Mucosa of rectum (tissue), 2 donors: Measurements from ENCODE around the gene PLEKHN1.
"Not testable (repeated sequence)": the region's sequence is repeated elsewhere in the genome, so short reads cannot be mapped to it uniquely, and the experiment has no call there.

ENCODE experiments used
- H3K27ac ChIP-seq, 2 donors: one replicate each; pipeline ENCODE4 v1.7.0; 2013; ENCODE audit warnings: inconsistent platforms in 2 of 2, low read depth in 2 of 2, low read length in 2 of 2
- H3K27me3 ChIP-seq, 2 donors: one replicate each; pipeline ENCODE4 v1.7.0; 2013; ENCODE audit warnings: low read length in 2 of 2; ENCODE audit not compliant: control insufficient read depth in 2 of 2, insufficient read depth in 2 of 2
- H3K36me3 ChIP-seq, 2 donors: one replicate each; pipeline ENCODE4 v1.7.0; 2013; ENCODE audit warnings: low read length in 2 of 2; ENCODE audit not compliant: control insufficient read depth in 2 of 2, insufficient read depth in 2 of 2
- H3K4me1 ChIP-seq, 2 donors: one replicate each; pipeline ENCODE4 v1.7.0; 2013; ENCODE audit warnings: low read length in 2 of 2, mild to moderate bottlenecking in 1 of 2; ENCODE audit not compliant: control insufficient read depth in 2 of 2, insufficient read depth in 2 of 2
- H3K4me3 ChIP-seq, 2 donors: one replicate each; pipeline ENCODE4 v1.7.0; 2013; ENCODE audit warnings: low read length in 2 of 2
- H3K9ac ChIP-seq, 2 donors: one replicate each; pipeline ENCODE4 v1.7.0; 2013; ENCODE audit warnings: low read length in 2 of 2, low read depth in 1 of 2, mild to moderate bottlenecking in 1 of 2
- H3K9me3 ChIP-seq, 2 donors: one replicate each; pipeline ENCODE4 v1.7.0; 2013; ENCODE audit warnings: low read length in 2 of 2; ENCODE audit not compliant: control insufficient read depth in 2 of 2
- donor health status: healthy.
- donor health status: Normal muscosa, but diverticular disease.

PLEKHN1 gene

DNA sequence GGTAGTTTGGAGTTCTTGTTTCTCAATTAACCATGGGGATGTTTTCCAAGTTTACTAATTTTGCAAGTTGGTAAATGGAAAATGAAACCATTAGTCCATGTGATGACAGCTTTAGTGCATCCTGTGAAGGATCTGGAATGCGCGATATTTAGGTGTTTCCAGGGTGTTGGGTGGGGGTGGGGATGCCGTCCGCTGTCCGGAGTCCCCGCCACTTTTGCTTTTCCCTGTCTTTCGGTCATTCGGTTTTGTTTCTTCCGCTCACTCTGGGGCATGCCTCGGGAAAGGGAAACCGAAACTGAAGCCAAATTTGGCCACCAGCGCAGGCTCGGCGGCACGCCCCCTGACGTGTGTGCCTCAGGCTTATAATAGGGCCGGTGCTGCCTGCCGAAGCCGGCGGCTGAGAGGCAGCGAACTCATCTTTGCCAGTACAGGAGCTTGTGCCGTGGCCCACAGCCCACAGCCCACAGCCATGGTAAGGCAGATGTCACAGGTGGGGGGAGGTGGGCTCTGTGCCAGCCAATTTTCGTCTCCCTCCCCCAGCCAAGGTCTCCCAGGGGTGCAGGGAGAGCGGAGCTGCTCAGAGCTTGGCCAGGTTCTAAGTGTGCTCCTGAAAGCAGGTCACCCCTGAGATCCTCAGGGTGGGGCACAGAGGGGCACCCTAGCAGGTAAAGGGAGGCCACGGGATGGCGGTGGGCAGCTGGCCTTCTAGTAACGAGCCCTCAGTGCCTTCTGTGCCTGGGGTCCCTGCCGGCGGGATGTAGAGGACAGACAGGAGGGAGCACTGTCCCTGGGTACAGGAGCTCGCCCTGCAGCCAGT lies 47.0 kb downstream of the PLEKHN1 start, which contains the start of gene ISG15:
Gene ISG15, plus strand, starts transcription at position 393 of the 817 bp plus-strand sequence. Its CDS starts 77 bp downstream, at position 470.
- Histone ChIP-seq H3K4me3 (peak within 1 kb of the TSS; percentile 88 to 90), H3K9ac (peak within 1 kb of the TSS; percentile 74 to 92), H3K27ac (peak within 1 kb of the TSS; percentile 83 to 94), H3K27me3 (no peaks in the 10 kb centered on the region), H3K36me3 (no peaks in the 10 kb centered on the region), H3K9me3 (no peaks in the 10 kb centered on the region), H3K4me1 (peaks cover 12 to 14% of the 10 kb centered on the region in 2 donors)

DNA sequence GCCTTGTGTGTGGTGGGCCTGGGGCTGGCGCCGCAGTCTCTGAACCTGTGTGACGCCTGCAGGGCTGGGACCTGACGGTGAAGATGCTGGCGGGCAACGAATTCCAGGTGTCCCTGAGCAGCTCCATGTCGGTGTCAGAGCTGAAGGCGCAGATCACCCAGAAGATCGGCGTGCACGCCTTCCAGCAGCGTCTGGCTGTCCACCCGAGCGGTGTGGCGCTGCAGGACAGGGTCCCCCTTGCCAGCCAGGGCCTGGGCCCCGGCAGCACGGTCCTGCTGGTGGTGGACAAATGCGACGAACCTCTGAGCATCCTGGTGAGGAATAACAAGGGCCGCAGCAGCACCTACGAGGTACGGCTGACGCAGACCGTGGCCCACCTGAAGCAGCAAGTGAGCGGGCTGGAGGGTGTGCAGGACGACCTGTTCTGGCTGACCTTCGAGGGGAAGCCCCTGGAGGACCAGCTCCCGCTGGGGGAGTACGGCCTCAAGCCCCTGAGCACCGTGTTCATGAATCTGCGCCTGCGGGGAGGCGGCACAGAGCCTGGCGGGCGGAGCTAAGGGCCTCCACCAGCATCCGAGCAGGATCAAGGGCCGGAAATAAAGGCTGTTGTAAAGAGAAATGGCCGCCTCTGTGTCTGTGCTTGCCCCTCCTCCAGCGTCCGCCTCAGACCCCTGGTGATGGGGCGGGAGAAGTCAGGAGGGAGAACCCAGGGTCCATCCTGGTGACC lies 47.8 kb downstream of the PLEKHN1 start:
- Histone ChIP-seq H3K27me3 (no peaks in the 10 kb centered on the region), H3K4me3 (peak overlapping the region; percentile 88 to 90), H3K9me3 (no peaks in the 10 kb centered on the region), H3K27ac (peak overlapping the region; percentile 83 to 94), H3K4me1 (peaks cover 12 to 14% of the 10 kb centered on the region in 2 donors), H3K9ac (peak overlapping the region; percentile 74 to 92), H3K36me3 (no peaks in the 10 kb centered on the region)

DNA sequence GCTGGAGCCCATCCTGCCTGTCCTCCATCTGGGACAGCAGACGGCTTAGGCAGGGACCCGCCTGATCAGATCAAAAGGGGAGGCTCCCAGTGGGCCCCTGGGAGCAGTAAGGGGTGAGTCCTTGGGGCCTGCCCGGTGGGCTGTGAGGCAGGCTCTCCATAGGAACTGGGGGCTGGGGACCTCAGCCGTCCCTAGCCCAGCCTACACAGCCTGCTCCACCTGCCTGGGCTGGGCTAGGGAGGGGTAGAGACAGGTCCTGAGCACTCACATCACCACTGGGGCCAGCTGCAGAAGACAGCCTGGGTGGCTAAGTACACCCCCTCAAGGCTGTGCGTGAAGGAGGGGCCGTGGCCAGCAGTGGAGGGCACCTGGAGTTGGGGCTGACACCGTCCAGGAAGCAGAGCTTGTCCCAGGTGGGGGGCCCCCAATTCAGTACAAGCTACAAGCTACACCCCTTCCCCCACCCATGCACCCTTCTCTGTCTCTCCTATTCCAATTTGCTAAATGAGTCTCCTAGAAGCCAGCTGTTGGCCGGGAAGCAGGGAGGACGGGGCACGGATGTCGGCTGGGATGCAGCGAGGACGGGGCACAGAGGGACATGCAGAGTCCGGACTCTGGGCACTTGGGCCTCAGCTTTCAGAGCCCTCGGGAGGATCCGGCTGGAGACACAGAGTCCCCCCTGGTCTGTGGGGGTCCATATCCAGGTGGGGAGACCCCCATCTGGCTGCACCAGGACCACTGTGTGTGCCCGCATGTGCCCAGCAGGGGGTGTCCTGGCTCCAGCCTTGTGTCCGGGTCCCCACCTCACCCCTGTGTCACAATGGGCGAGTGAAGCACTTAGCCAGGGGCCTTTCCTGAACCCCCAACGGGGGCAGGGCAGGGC lies 48.8 kb downstream of the PLEKHN1 start:
- H3K4me1 ChIP-seq, result peaks cover 12 to 14% of the 10 kb centered on the region in 2 donors
- peak overlapping the region in 1 of 2 donors; percentile 94 for H3K27ac ChIP-seq
- no peak overlapping the region for H3K4me3 ChIP-seq
- H3K9ac ChIP-seq, result no peak overlapping the region
- H3K36me3 ChIP-seq, result no peaks in the 10 kb centered on the region
- no peaks in the 10 kb centered on the region for H3K27me3 ChIP-seq
- H3K9me3 ChIP-seq, result no peaks in the 10 kb centered on the region

DNA sequence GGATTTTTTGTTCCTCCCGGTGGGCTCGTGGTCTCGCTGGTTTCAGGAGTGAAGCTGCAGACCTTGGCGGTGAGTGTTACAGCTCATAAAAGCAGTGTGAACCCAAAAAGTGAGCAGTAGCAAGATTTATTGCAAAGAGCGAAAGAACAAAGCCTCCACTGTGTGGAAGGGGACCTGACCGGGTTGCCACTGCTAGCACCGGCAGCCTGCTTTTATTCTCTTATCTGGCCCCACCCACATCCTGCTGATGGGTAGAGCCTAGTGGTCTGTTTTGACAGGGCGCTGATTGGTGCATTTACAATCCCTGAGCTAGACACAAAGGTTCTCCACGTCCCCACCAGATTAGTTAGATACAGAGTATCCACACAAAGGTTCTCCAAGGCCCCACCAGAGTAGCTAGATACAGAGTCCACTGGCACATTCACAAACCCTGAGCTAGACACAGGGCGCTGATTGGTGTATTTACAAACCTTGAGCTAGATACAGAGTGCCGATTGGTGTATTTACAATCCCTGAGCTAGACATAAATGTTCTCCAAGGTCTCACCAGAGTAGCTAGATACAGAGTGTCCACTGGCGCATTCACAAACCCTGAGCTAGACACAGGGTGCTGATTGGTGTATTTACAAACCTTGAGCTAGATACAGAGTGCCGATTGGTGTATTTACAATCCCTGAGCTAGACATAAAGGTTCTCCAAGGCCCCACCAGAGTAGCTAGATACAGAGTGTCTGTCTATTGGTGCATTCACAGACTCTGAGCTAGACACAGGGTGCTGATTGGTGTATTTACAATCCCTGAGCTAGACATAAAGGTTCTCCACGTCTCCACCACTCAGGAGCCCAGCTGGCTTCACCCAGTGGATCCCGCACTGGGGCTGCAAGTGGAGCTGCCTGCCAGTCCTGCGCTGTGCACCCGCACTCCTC lies 51.4 kb downstream of the PLEKHN1 start:
- not testable (repeated sequence) for H3K9ac ChIP-seq, H3K4me3 ChIP-seq, H3K9me3 ChIP-seq, H3K27me3 ChIP-seq, H3K27ac ChIP-seq, H3K36me3 ChIP-seq
- H3K4me1 ChIP-seq, result peaks cover 17 to 18% of the 10 kb centered on the region in 2 donors

DNA sequence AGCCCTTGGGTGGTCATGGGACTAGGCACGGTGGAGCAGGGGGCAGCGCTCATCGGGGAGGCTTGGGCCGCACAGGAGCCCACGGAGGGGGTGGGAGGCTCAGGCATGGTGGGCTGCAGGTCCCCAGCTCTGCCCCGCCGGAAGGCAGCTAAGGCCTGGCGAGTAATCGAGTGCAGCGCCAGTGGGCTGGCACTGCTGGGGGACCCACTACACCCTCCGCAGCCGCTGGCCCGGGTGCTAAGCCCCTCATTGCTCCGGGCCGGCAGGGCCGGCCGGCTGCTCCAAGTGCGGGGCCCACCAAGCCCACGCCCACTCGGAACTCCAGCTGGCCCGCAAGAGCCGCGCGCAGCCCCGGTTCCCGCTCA lies 52.0 kb downstream of the PLEKHN1 start:
- not testable (repeated sequence) for H3K27ac ChIP-seq, H3K27me3 ChIP-seq, H3K9ac ChIP-seq, H3K4me3 ChIP-seq, H3K36me3 ChIP-seq, H3K9me3 ChIP-seq
- H3K4me1 ChIP-seq, result peaks cover 14 to 16% of the 10 kb centered on the region in 2 donors

DNA sequence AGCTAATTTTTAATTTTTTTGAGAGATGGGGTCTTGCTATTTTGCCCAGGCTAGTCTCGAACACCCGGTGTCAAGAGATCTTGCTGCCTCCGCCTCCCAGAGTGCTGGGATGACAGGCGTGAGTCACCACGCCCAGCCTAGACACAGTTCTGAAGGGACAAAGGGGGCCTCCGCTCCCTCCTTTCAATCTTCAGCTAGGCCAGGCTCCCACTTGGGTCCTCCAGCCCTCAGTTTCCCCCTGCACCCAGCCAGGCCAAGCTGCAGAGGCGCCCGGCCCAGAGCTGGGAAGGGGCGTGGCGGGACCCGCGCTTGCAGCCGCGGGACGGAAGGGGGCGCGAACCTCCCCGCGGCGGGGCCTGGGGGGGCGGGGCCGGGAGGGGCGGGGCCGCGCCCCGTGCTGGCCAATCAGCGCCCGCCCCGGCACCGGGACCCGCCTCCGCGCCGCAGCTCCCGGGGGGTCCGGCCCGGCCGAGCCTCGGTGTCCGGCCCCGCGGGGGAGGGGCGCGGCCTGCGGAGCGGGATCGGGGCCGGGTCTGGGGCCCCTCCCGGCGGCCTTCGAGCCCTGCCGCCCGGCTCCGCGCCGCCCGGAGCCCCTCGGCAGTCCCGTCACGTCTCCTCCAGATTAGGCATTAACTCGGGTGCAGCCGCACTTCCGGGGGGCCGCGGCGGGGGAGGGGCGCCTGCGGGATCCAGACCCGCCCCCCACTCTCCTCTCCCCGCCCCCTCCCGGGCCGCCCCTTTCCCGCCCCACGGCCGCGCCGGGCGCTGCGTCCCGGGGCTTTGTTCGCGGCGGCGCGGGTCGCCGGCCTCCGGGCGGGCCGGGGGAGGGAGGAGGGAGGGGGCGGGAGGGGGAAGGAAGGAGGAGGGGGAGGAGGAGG lies 53.1 kb downstream of the PLEKHN1 start:
- H3K9ac ChIP-seq, result no peak overlapping the region
- peak overlapping the region; percentile 48 to 57 for H3K4me3 ChIP-seq
- H3K9me3 ChIP-seq, result no peaks in the 10 kb centered on the region
- no peaks in the 10 kb centered on the region for H3K36me3 ChIP-seq
- no peaks in the 10 kb centered on the region for H3K27me3 ChIP-seq
- peak overlapping the region; percentile 67 for H3K27ac ChIP-seq
- peaks cover 3 to 8% of the 10 kb centered on the region in 2 donors for H3K4me1 ChIP-seq

DNA sequence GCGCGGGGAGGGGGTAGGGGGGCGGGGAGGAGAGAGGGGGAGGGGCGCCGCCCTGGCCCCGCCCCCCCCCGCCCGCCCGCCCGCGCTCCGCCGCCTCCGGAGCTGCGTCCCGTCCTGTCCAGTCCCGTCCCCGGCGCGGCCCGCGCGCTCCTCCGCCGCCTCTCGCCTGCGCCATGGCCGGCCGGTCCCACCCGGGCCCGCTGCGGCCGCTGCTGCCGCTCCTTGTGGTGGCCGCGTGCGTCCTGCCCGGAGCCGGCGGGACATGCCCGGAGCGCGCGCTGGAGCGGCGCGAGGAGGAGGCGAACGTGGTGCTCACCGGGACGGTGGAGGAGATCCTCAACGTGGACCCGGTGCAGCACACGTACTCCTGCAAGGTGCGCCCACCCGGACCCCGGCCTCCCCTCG lies 53.7 kb downstream of the PLEKHN1 start, which contains the start of gene AGRN:
Gene AGRN, plus strand, starts transcription at position 121 of the 405 bp plus-strand sequence. Its CDS starts 53 bp downstream, at position 174.
- peak within 1 kb of the TSS; percentile 67 for H3K27ac ChIP-seq
- H3K36me3 ChIP-seq, result no peaks in the 10 kb centered on the region
- peaks cover 3 to 8% of the 10 kb centered on the region in 2 donors for H3K4me1 ChIP-seq
- no peaks in the 10 kb centered on the region for H3K9me3 ChIP-seq
- no peaks in the 10 kb centered on the region for H3K27me3 ChIP-seq
- H3K4me3 ChIP-seq, result peak within 1 kb of the TSS; percentile 65 to 66
- peak within 1 kb of the TSS in 1 of 2 donors; percentile 60 for H3K9ac ChIP-seq

DNA sequence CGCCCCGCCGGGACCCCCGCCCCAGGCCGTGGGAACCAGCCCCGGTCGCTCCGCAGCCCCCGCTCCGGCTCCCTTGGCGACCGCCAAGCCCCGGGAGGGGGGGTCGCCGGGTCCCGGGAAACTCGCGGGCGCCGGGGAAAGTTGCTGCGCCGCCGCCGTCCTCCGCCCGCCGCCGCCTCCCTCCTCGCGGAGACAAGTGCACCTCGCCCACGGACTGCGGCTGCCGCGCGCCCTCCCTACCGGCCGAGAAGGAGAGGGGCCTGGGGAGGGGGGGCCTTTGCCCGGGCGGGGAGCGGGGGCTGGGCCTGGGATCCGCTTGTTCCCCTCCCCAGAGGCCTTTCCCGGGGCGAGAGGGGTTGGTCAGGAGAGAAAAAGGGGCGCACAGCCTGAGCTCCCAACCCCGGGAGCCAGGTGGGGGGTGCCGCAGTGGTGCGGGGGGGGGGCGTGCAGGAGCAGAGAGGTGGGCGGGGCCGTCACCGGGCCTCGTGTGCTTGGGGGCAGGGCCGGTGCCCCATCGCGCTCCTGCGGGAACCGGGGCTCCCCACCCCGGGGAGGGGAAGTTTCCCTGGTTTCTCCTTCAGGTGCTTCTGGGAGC lies 54.2 kb downstream of the PLEKHN1 start:
- Histone ChIP-seq H3K27me3 (no peaks in the 10 kb centered on the region), H3K4me1 (peaks cover 3 to 8% of the 10 kb centered on the region in 2 donors), H3K9me3 (no peaks in the 10 kb centered on the region), H3K4me3 (peak overlapping the region; percentile 65 to 66), H3K27ac (peak overlapping the region in 1 of 2 donors; percentile 61), H3K36me3 (no peaks in the 10 kb centered on the region), H3K9ac (peak overlapping the region in 1 of 2 donors; percentile 60)
